A549 treated with Hydrocortisone at 1 μM for 4 hours (cell line): ENCODE data around the gene UCN3. TPM values are rescaled to one million over a fixed set of nuclear protein-coding genes. Genes with fewer than 3 reads are reported as not detected.

ENCODE experiments used
- total RNA-seq: library from RNA; stranded (reverse); fragments of 200-300 nt; extraction: Qiagen RNA extraction; gene quantifications from 5 replicates; pipeline ENCODE4 v1.2.3, GENCODE V29; 2022

UCN3 gene
- not detected in 5 replicates for total RNA-seq

GRCh38 chr10:5364890-5365338 is at the start of gene UCN3:
Gene UCN3 (plus strand): TSS chr10:5364966. CDS start chr10:5373721, 8,755 bp downstream.

GRCh38 chr10:5404208-5405041 is 39.7 kb downstream of the UCN3 start, which contains the start of gene TUBAL3:
Gene TUBAL3 (minus strand): TSS chr10:5404828. CDS start chr10:5404792, 36 bp downstream.

GRCh38 chr10:5412277-5412941 is 47.6 kb downstream of the UCN3 start, which contains the start of gene NET1:
Gene NET1 (plus strand): TSS chr10:5412557. CDS start chr10:5412693, 136 bp downstream.

Other genes starting within 250 kb of the UCN3 start
- gene AKR1C8, start 179.8 kb upstream of the UCN3 start, total RNA-seq = not detected in 5 replicates
- gene AKR1C4, start 168.1 kb upstream of the UCN3 start, total RNA-seq = 0.10 to 0.32 TPM (median 0.30 TPM) in 5 replicates
- gene TUBAL3, start 39.9 kb downstream of the UCN3 start, total RNA-seq = 0.17 to 0.23 TPM (median 0.22 TPM) in 5 replicates
- gene NET1, start 47.6 kb downstream of the UCN3 start, total RNA-seq = 40.6 to 53.7 TPM (median 46.1 TPM) in 5 replicates
- not detected in 5 replicates for gene CALML5, start 134.6 kb downstream of the UCN3 start, total RNA-seq
- not detected in 5 replicates for gene CALML3, start 160.0 kb downstream of the UCN3 start, total RNA-seq